RKO (cell line): ENCODE results near the gene GPX7.

Source experiments
- DNase-seq: peaks from one replicate; pipeline ENCODE4 v3.0.0-alpha.2; 2016; ENCODE audit warnings: low spot score

Gene GPX7

GRCh38 chr1:52588027-52588426 lies 14.1 kb upstream of the GPX7 start:
- DNase-seq = no peak

GRCh38 chr1:52588535-52588934 lies 13.6 kb upstream of the GPX7 start:
- DNase-seq = no peak

- DNase-seq = no peak
These were observed 11.9 kb upstream of the GPX7 start for GRCh38 chr1:52590266-52590665.

- no peak for DNase-seq
These were observed 9.4 kb upstream of the GPX7 start for GRCh38 chr1:52592637-52593323.

GRCh38 chr1:52593495-52593894 lies 8.7 kb upstream of the GPX7 start:
- no peak for DNase-seq

- DNase-seq = no peak
These were observed 7.1 kb upstream of the GPX7 start for GRCh38 chr1:52595061-52595460.

- no peak for DNase-seq
These were observed 4.3 kb upstream of the GPX7 start for GRCh38 chr1:52597912-52598311.

GRCh38 chr1:52598729-52599128 lies 3.4 kb upstream of the GPX7 start:
- no peak for DNase-seq

GRCh38 chr1:52599236-52599635 lies 2.9 kb upstream of the GPX7 start:
- no peak for DNase-seq

GRCh38 chr1:52600533-52601179 lies 1.5 kb upstream of the GPX7 start:
- DNase-seq = no peak

GRCh38 chr1:52601519-52601918 lies 652 bp upstream of the GPX7 start:
- DNase-seq = no peak

- no peak for DNase-seq
These were observed 857 bp downstream of the GPX7 start for GRCh38 chr1:52602856-52603600.

GRCh38 chr1:52603630-52604029 lies 1.5 kb downstream of the GPX7 start:
- DNase-seq = no peak

GRCh38 chr1:52604063-52604770 lies 2.0 kb downstream of the GPX7 start:
- DNase-seq = peak; percentile 5

- no peak for DNase-seq
These were observed 11.6 kb downstream of the GPX7 start for GRCh38 chr1:52613636-52614373.

GRCh38 chr1:52614671-52615070 lies 12.5 kb downstream of the GPX7 start:
- DNase-seq = no peak

GRCh38 chr1:52615489-52616042 lies 13.4 kb downstream of the GPX7 start:
- DNase-seq = no peak

GRCh38 chr1:52621950-52622349 lies 19.8 kb downstream of the GPX7 start:
- DNase-seq = no peak

- no peak for DNase-seq
These were observed 21.6 kb downstream of the GPX7 start for GRCh38 chr1:52623812-52624211.

GRCh38 chr1:52627028-52627427 lies 24.9 kb downstream of the GPX7 start:
- no peak for DNase-seq

GRCh38 chr1:52628614-52629324 lies 26.6 kb downstream of the GPX7 start:
- DNase-seq = no peak
